Neuron (in vitro differentiated cells): Measurements from ENCODE around the gene PILRB.
"Not testable (repeated sequence)": the region's sequence is repeated elsewhere in the genome, so short reads cannot be mapped to it uniquely, and the experiment has no call there.

Experiments used
- H2AFZ ChIP-seq: one replicate; pipeline ENCODE4 v1.6.1; 2013; ENCODE audit warnings: low read depth, mild to moderate bottlenecking, inconsistent platforms, low read length, moderate library complexity
- H3K27me3 ChIP-seq: one replicate; pipeline ENCODE4 v1.6.1; 2013; ENCODE audit warnings: low read length; ENCODE audit not compliant: insufficient read depth
- H3K36me3 ChIP-seq: one replicate; pipeline ENCODE4 v1.6.1; 2013; ENCODE audit warnings: low read length; ENCODE audit not compliant: insufficient read depth
- H3K4me1 ChIP-seq: one replicate; pipeline ENCODE4 v1.6.1; 2013; ENCODE audit warnings: low read length; ENCODE audit not compliant: insufficient read depth
- H3K4me3 ChIP-seq: 2 replicates; pipeline ENCODE4 v1.5.1; 2013; ENCODE audit warnings: mild to moderate bottlenecking, low read length, moderate library complexity
- H3K9me3 ChIP-seq: one replicate; pipeline ENCODE4 v1.6.1; 2013; ENCODE audit warnings: low read length

Gene PILRB

GRCh38 chr7:100364480-100364879 lies 6.6 kb downstream of the PILRB start:
- Histone ChIP-seq H3K9me3 (no peaks in the 10 kb centered on the region), H3K27me3 (no peaks in the 10 kb centered on the region), H3K4me1 (no peaks in the 10 kb centered on the region), H3K36me3 (peaks cover 41% of the 10 kb centered on the region), H2AFZ (no peak overlapping the region), H3K4me3 (no peak overlapping the region)

GRCh38 chr7:100365998-100366367 lies 8.1 kb downstream of the PILRB start:
- H3K4me1 ChIP-seq, H3K27me3 ChIP-seq, H3K9me3 ChIP-seq, H3K4me3 ChIP-seq, H2AFZ ChIP-seq: not testable (repeated sequence)
- H3K36me3 ChIP-seq = peaks cover 29% of the 10 kb centered on the region

GRCh38 chr7:100366411-100367250 lies 8.7 kb downstream of the PILRB start:
- Histone ChIP-seq H3K27me3 (no peaks in the 10 kb centered on the region), H3K4me1 (peaks cover 3% of the 10 kb centered on the region), H3K4me3 (no peak overlapping the region), H2AFZ (no peak overlapping the region), H3K9me3 (no peaks in the 10 kb centered on the region), H3K36me3 (peaks cover 23% of the 10 kb centered on the region)

- peaks cover 17% of the 10 kb centered on the region for H3K36me3 ChIP-seq
- no peaks in the 10 kb centered on the region for H3K27me3 ChIP-seq
Measured at GRCh38 chr7:100367251-100367620, 9.3 kb downstream of the PILRB start.

GRCh38 chr7:100367676-100368613 lies 10.0 kb downstream of the PILRB start:
- Histone ChIP-seq H3K9me3 (no peaks in the 10 kb centered on the region), H3K27me3 (no peaks in the 10 kb centered on the region), H3K4me1 (peaks cover 6% of the 10 kb centered on the region), H2AFZ (no peak overlapping the region), H3K4me3 (no peak overlapping the region), H3K36me3 (peaks cover 17% of the 10 kb centered on the region)

More at GRCh38 chr7:100367251-100367620, 9.3 kb downstream of the PILRB start:
- Histone ChIP-seq H3K4me1 (peaks cover 3% of the 10 kb centered on the region), H2AFZ (no peak overlapping the region), H3K9me3 (no peaks in the 10 kb centered on the region), H3K4me3 (no peak overlapping the region)

- Histone ChIP-seq H2AFZ (no peak overlapping the region), H3K36me3 (peaks cover 10% of the 10 kb centered on the region), H3K9me3 (no peaks in the 10 kb centered on the region), H3K27me3 (no peaks in the 10 kb centered on the region), H3K4me3 (no peak overlapping the region), H3K4me1 (peaks cover 13% of the 10 kb centered on the region)
Measured at GRCh38 chr7:100369105-100369504, 11.2 kb downstream of the PILRB start.

GRCh38 chr7:100370303-100370702 lies 12.4 kb downstream of the PILRB start:
- Histone ChIP-seq H3K36me3 (peaks cover 10% of the 10 kb centered on the region), H2AFZ (no peak overlapping the region), H3K27me3 (no peaks in the 10 kb centered on the region), H3K9me3 (no peaks in the 10 kb centered on the region), H3K4me1 (peaks cover 13% of the 10 kb centered on the region), H3K4me3 (no peak overlapping the region)

GRCh38 chr7:100370746-100371145 lies 12.8 kb downstream of the PILRB start:
- no peak overlapping the region for H2AFZ ChIP-seq
- no peak overlapping the region for H3K4me3 ChIP-seq
- peaks cover 10% of the 10 kb centered on the region for H3K36me3 ChIP-seq
- H3K4me1 ChIP-seq = peaks cover 13% of the 10 kb centered on the region
- no peaks in the 10 kb centered on the region for H3K27me3 ChIP-seq
- no peaks in the 10 kb centered on the region for H3K9me3 ChIP-seq

- H3K9me3 ChIP-seq = no peaks in the 10 kb centered on the region
Measured at GRCh38 chr7:100371561-100372171, 13.7 kb downstream of the PILRB start.

GRCh38 chr7:100372256-100372655 lies 14.3 kb downstream of the PILRB start:
- no peaks in the 10 kb centered on the region for H3K9me3 ChIP-seq
- H3K4me3 ChIP-seq = no peak overlapping the region
- peaks cover 13% of the 10 kb centered on the region for H3K4me1 ChIP-seq
- no peaks in the 10 kb centered on the region for H3K27me3 ChIP-seq
- no peak overlapping the region for H2AFZ ChIP-seq
- H3K36me3 ChIP-seq = peaks cover 5% of the 10 kb centered on the region

More at GRCh38 chr7:100371561-100372171, 13.7 kb downstream of the PILRB start:
- no peak overlapping the region for H3K4me3 ChIP-seq
- H3K4me1 ChIP-seq = peaks cover 13% of the 10 kb centered on the region
- H3K27me3 ChIP-seq = no peaks in the 10 kb centered on the region
- no peak overlapping the region for H2AFZ ChIP-seq
- peaks cover 10% of the 10 kb centered on the region for H3K36me3 ChIP-seq

GRCh38 chr7:100372694-100373093 lies 14.8 kb downstream of the PILRB start:
- Histone ChIP-seq H3K4me1 (peaks cover 13% of the 10 kb centered on the region), H3K36me3 (peaks cover under 1% of the 10 kb centered on the region), H3K27me3 (no peaks in the 10 kb centered on the region), H2AFZ (no peak overlapping the region), H3K9me3 (no peaks in the 10 kb centered on the region), H3K4me3 (no peak overlapping the region)

- Histone ChIP-seq H2AFZ (no peak within 1 kb of the TSS), H3K36me3 (no peaks in the 10 kb centered on the region), H3K4me3 (no peak within 1 kb of the TSS), H3K27me3 (no peaks in the 10 kb centered on the region), H3K4me1 (peaks cover 13% of the 10 kb centered on the region), H3K9me3 (no peaks in the 10 kb centered on the region)
Measured at GRCh38 chr7:100373261-100373831, 15.4 kb downstream of the PILRB start, which contains the start of gene PILRA. PILRA (plus strand) TSS chr7:100373487; CDS start chr7:100373657, 170 bp downstream.
